HUES6 (cell line): ENCODE results near the gene CLASP1.
"Not testable (repeated sequence)": the region's sequence is repeated elsewhere in the genome, so short reads cannot be mapped to it uniquely, and the experiment has no call there.

Experiments
- H3K27ac ChIP-seq: 2 replicates; pipeline ENCODE4 v1.7.0; 2013; ENCODE audit warnings: low read depth, mild to moderate bottlenecking, low read length, inconsistent platforms
- H3K27me3 ChIP-seq: 2 replicates; pipeline ENCODE4 v1.6.1; 2013; ENCODE audit warnings: low read length; ENCODE audit not compliant: control insufficient read depth, insufficient read depth
- H3K36me3 ChIP-seq: 2 replicates; pipeline ENCODE4 v1.6.1; 2013; ENCODE audit warnings: low read length; ENCODE audit not compliant: control insufficient read depth, insufficient read depth
- H3K4me1 ChIP-seq: 2 replicates; pipeline ENCODE4 v1.6.1; 2013; ENCODE audit warnings: low read length; ENCODE audit not compliant: control insufficient read depth, insufficient read depth
- H3K4me3 ChIP-seq: 2 replicates; pipeline ENCODE4 v1.5.1; 2013; ENCODE audit warnings: low read depth, low read length
- H3K9ac ChIP-seq: one replicate; pipeline ENCODE4 v1.6.1; 2013; ENCODE audit warnings: mild to moderate bottlenecking, low read length
- H3K9me3 ChIP-seq: 2 replicates; pipeline ENCODE4 v1.6.1; 2013; ENCODE audit warnings: low read depth, low read length; ENCODE audit not compliant: control insufficient read depth, insufficient read depth

CLASP1 gene

GRCh38 chr2:121307048-121307447 lies 342.2 kb downstream of the CLASP1 start:
- Histone ChIP-seq H3K27me3 (no peaks in the 10 kb centered on the region), H3K9ac (no peak overlapping the region), H3K4me1 (peaks cover 5% of the 10 kb centered on the region; the same call in 1 of the 2 replicates), H3K4me3 (no peak overlapping the region), H3K9me3 (no peaks in the 10 kb centered on the region), H3K36me3 (no peaks in the 10 kb centered on the region), H3K27ac (no peak overlapping the region)

DNA sequence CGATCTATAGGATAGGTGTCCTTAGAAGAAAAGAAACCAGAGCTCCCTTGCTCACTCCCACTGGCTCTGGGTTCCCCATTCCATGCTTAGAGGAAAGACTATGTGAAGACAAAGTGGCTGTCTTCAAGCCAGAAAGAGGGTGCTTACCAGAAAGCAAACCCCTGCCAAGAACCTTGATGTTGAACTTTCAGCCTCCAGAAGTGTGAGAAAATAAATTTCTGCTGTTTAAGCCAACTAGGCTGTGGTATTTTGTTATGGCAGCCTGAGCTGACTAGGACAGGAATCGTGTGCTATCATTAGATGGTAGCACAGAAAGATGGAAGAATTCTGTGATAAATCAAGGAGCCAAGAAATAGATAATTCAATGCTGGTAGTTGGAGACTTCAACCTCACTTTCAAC lies 344.3 kb downstream of the CLASP1 start:
- H3K9me3 ChIP-seq: no peaks in the 10 kb centered on the region
- no peak overlapping the region for H3K4me3 ChIP-seq
- no peak overlapping the region for H3K27ac ChIP-seq
- H3K4me1 ChIP-seq: peaks cover 3% of the 10 kb centered on the region; the same call in 1 of the 2 replicates
- no peak overlapping the region for H3K9ac ChIP-seq
- H3K36me3 ChIP-seq: no peaks in the 10 kb centered on the region
- H3K27me3 ChIP-seq: no peaks in the 10 kb centered on the region; the same call in 1 of the 2 replicates

- no peaks in the 10 kb centered on the region for H3K9me3 ChIP-seq
- no peak overlapping the region for H3K9ac ChIP-seq
- no peak overlapping the region for H3K27ac ChIP-seq
- H3K36me3 ChIP-seq: no peaks in the 10 kb centered on the region
- H3K4me1 ChIP-seq: no peaks in the 10 kb centered on the region
- H3K4me3 ChIP-seq: no peak overlapping the region
- H3K27me3 ChIP-seq: no peaks in the 10 kb centered on the region; the same call in 1 of the 2 replicates
Measured at GRCh38 chr2:121303531-121304263, 345.6 kb downstream of the CLASP1 start.

GRCh38 chr2:121301190-121301589 lies 348.1 kb downstream of the CLASP1 start:
- not testable (repeated sequence) for H3K9ac ChIP-seq, H3K9me3 ChIP-seq, H3K4me3 ChIP-seq, H3K27me3 ChIP-seq, H3K27ac ChIP-seq, H3K4me1 ChIP-seq, H3K36me3 ChIP-seq

DNA sequence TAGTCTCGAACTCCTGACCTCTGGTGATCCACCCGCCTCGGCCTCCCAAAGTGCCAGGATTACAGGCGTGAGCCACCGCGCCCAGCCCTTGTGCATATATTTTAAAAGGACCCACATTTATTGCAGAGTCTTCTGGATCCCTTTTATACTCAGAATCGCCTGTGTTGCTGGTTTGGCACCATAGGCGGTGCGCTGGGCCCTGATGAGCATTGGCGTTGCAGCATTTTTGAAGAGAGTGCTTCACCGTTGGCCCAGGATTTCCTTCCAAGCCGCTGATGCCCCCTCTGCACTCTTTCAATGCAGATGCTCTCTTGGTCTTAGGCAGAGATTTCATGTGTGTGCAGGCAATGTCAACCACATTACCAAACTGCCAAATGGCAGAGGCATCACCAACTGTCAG lies 350.8 kb downstream of the CLASP1 start:
- Histone ChIP-seq H3K9me3 (no peaks in the 10 kb centered on the region), H3K4me3 (no peak overlapping the region), H3K36me3 (no peaks in the 10 kb centered on the region), H3K27me3 (no peaks in the 10 kb centered on the region; the same call in 1 of the 2 replicates), H3K9ac (no peak overlapping the region), H3K27ac (no peak overlapping the region), H3K4me1 (no peaks in the 10 kb centered on the region)

- H3K4me3 ChIP-seq, H3K4me1 ChIP-seq, H3K27me3 ChIP-seq, H3K27ac ChIP-seq, H3K9me3 ChIP-seq, H3K9ac ChIP-seq, H3K36me3 ChIP-seq: not testable (repeated sequence)
Measured at GRCh38 chr2:121297866-121298265, 351.4 kb downstream of the CLASP1 start.

DNA sequence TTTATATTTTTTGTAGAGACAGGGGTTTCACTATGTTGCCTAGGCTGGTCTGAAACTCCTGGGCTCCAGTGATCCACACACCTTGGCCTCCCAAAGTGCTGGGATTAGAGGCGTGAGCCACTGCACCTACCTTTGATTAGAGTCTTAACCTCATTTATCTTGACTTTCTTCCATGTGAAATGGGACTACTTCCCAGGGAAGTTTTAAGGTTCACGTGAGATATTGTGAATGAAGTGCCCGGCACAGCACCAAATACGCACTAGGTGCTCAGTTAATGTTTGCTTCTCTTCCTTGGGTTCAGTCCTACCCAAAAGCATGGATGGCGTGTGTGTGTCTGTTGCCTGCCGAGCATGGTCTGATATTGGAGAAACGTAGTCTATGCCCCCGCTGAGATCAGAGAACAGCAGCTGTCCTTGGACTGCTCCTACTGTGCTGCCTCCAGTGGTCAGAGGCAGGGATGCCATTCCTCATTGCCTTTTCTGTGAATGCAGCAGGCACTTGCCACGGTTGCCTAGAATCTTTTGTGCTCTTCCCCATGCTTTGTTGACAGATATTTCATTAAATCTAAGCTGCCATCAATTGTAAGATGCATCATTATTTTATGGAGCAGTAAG lies 351.9 kb downstream of the CLASP1 start:
- Histone ChIP-seq H3K4me1 (no peaks in the 10 kb centered on the region), H3K9me3 (no peaks in the 10 kb centered on the region), H3K27me3 (no peaks in the 10 kb centered on the region; the same call in 1 of the 2 replicates), H3K27ac (no peak overlapping the region), H3K4me3 (no peak overlapping the region), H3K9ac (no peak overlapping the region), H3K36me3 (no peaks in the 10 kb centered on the region)

DNA sequence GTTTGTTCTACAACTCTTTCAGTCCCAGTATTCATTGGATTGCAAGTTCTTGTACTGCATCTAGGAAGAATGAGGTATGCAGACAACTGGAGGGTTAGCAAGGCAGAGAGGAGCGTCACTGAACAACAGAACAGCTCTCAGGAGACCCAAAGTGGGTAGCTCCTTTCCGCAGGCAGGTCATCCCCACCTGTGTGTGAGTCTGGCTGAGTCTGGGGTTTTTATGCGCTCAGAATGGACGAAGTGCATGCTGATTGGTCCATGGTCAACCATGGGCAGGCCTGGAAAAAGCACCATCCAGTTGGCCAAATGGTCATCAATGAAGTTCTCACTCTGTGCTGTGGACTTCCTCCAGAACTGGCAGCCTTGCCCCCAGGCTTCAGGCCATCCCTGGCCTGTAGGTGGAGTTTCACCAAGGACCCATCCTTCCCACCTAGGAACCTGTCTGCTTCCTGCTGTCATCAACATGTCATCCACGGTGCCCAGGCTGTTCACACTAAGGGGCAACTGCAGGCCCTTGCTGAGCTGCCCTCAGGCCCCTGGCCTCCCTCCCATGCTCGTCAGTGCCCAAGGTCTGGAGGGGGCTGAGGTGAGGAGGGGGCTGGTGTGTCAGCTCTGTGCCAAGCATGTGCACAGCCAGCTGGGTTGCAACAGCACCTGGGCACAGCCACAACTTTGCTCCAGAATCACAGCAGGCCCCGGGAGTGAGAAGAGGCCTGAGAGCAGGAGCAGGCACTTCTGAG lies 353.2 kb downstream of the CLASP1 start:
- no peaks in the 10 kb centered on the region; the same call in 1 of the 2 replicates for H3K27me3 ChIP-seq
- H3K27ac ChIP-seq: no peak overlapping the region
- no peaks in the 10 kb centered on the region for H3K4me1 ChIP-seq
- no peaks in the 10 kb centered on the region for H3K36me3 ChIP-seq
- no peak overlapping the region for H3K4me3 ChIP-seq
- H3K9ac ChIP-seq: no peak overlapping the region
- H3K9me3 ChIP-seq: no peaks in the 10 kb centered on the region

GRCh38 chr2:121294881-121295840 lies 354.1 kb downstream of the CLASP1 start:
- H3K4me3 ChIP-seq: no peak overlapping the region
- no peak overlapping the region for H3K9ac ChIP-seq
- H3K27me3 ChIP-seq: no peaks in the 10 kb centered on the region; the same call in 1 of the 2 replicates
- no peaks in the 10 kb centered on the region for H3K36me3 ChIP-seq
- H3K27ac ChIP-seq: no peak overlapping the region
- H3K4me1 ChIP-seq: no peaks in the 10 kb centered on the region
- H3K9me3 ChIP-seq: no peaks in the 10 kb centered on the region

- H3K4me3 ChIP-seq: no peak overlapping the region
- H3K27me3 ChIP-seq: no peaks in the 10 kb centered on the region; the same call in 1 of the 2 replicates
- no peaks in the 10 kb centered on the region for H3K4me1 ChIP-seq
- no peaks in the 10 kb centered on the region for H3K9me3 ChIP-seq
- no peaks in the 10 kb centered on the region for H3K36me3 ChIP-seq
- H3K9ac ChIP-seq: no peak overlapping the region
- H3K27ac ChIP-seq: no peak overlapping the region
Measured at GRCh38 chr2:121293450-121294325, 355.6 kb downstream of the CLASP1 start.
